Caco-2 (cell line): ENCODE results near the gene ZNF12. TPM values are rescaled to one million over a fixed set of nuclear protein-coding genes. Genes with fewer than 3 reads are reported as not detected.
A peak's percentile ranks its signal among the peaks of the same experiment; 100 is the strongest.
"Not testable (repeated sequence)": the region's sequence is repeated elsewhere in the genome, so short reads cannot be mapped to it uniquely, and the experiment has no call there.

ENCODE experiments used
- BruUV-seq: library from RNA; stranded (reverse); fragments of 400-500 nt; replicated peaks from 2 replicates; lab custom pipeline; 2021; lab: Mats Ljungman, UMichigan
- CTCF ChIA-PET: fragments of 300-600 bp; sonication (Branson Sonifier 250); formaldehyde crosslinking; loops from one replicate; lab custom pipeline; 2022; ENCODE audit warnings: antibody characterized with exemption; lab: Charles Lee
- POLR2A ChIA-PET: fragments of 300-600 bp; sonication (Branson Sonifier 250); formaldehyde crosslinking; loops from one replicate; lab custom pipeline; 2022; ENCODE audit warnings: antibody characterized with exemption; lab: Charles Lee
- DNase-seq, 2 experiments: peaks; one replicate each; pipeline versions ENCODE4 v3.0.0 to v3.0.0-alpha.2; 2020 to 2022
- H3K27me3 ChIP-seq: replicated peaks from 2 replicates; pipeline ENCODE4 v1.6.0; 2011; ENCODE audit warnings: low read length; ENCODE audit not compliant: control insufficient read depth, insufficient read depth
- H3K36me3 ChIP-seq: 2 replicates; pipeline ENCODE4 v1.5.1; 2011; ENCODE audit warnings: low read length; ENCODE audit not compliant: control insufficient read depth, insufficient read depth
- H3K4me1 ChIP-seq: fragments of 250-450 bp; sonication (Bioruptor Pico); 2 replicates; pipeline ENCODE4 v1.5.1; 2020; ENCODE audit warnings: mild to moderate bottlenecking
- H3K4me3 ChIP-seq: 2 replicates; pipeline ENCODE4 v1.5.1; 2011; ENCODE audit warnings: low read depth, mild to moderate bottlenecking, control low read depth, low read length
- H3K9me3 ChIP-seq: fragments of 250-450 bp; sonication (Bioruptor Pico); 2 replicates; pipeline ENCODE4 v1.5.1; 2020; ENCODE audit warnings: mild to moderate bottlenecking, moderate library complexity
- H3K27ac Mint-ChIP-seq: one replicate; pipeline ENCODE4 v1.8.0; 2022; ENCODE audit warnings: mixed read lengths; ENCODE audit not compliant: unreplicated experiment
- H3K27me3 Mint-ChIP-seq: one replicate; pipeline ENCODE4 v1.8.0; 2022; ENCODE audit warnings: mixed read lengths; ENCODE audit not compliant: insufficient read depth, unreplicated experiment
- H3K36me3 Mint-ChIP-seq: one replicate; pipeline ENCODE4 v1.8.0; 2022; ENCODE audit warnings: mild to moderate bottlenecking, mixed read lengths; ENCODE audit not compliant: insufficient read depth, unreplicated experiment
- H3K4me1 Mint-ChIP-seq: one replicate; pipeline ENCODE4 v1.8.0; 2022; ENCODE audit warnings: low read depth, mixed read lengths; ENCODE audit not compliant: unreplicated experiment
- H3K4me3 Mint-ChIP-seq: one replicate; pipeline ENCODE4 v1.8.0; 2022; ENCODE audit warnings: mild to moderate bottlenecking, moderate library complexity, mixed read lengths; ENCODE audit not compliant: unreplicated experiment
- H3K9me3 Mint-ChIP-seq: one replicate; pipeline ENCODE4 v1.8.0; 2022; ENCODE audit warnings: mixed read lengths; ENCODE audit not compliant: unreplicated experiment
- CTCF ChIP-seq, 2 experiments: fragments of 200-600 bp in 1 of 2; IDR thresholded peaks; 1 replicate in 1 of 2; 2 replicates in 1 of 2; pipeline versions ENCODE4 v1.5.1 to v1.8.0; 2011 to 2022; ENCODE audit warnings: antibody characterized with exemption in 1 of 2, control low read depth in 1 of 2, inconsistent platforms in 1 of 2, low read depth in 1 of 2, low read length in 1 of 2, mild to moderate bottlenecking in 1 of 2, moderate library complexity in 1 of 2; ENCODE audit not compliant: insufficient read depth in 1 of 2, severe bottlenecking in 1 of 2, unreplicated experiment in 1 of 2
- intact Hi-C: fragments of 100-400 bp; cut with micrococcal nuclease; formaldehyde crosslinking; loops from one replicate; pipeline ENCODE4 v1.10.0; 2022; ENCODE audit not compliant: unreplicated experiment
- total RNA-seq: library from RNA; stranded (reverse); gene quantifications from 2 replicates; pipeline ENCODE4 v1.2.3, GENCODE V29; 2022

ZNF12 gene
- total RNA-seq, 1 experiment from 2014 or later, result 30.4 TPM

- Mint-ChIP-seq H3K27ac (no peak overlapping the region), H3K9me3 (no peaks in the 10 kb centered on the region), H3K36me3 (no peaks in the 10 kb centered on the region), H3K4me3 (no peak overlapping the region), H3K4me1 (no peaks in the 10 kb centered on the region), H3K27me3 (peaks cover 16% of the 10 kb centered on the region)
- POLR2A ChIA-PET, result no interaction called here
- Histone ChIP-seq H3K27me3 (no peaks in the 10 kb centered on the region), H3K4me1 (no peaks in the 10 kb centered on the region), H3K4me3 (no peak overlapping the region), H3K9me3 (no peaks in the 10 kb centered on the region), H3K36me3 (no peaks in the 10 kb centered on the region)
- BruUV-seq, result no TSS peak
- no peak for TF ChIP-seq CTCF (IDR thresholded peaks at IDR 0.05; ENCODE audit: insufficient read depth in 1 of 2, low read depth in 1 of 2, low read length in 1 of 2, severe bottlenecking in 1 of 2, unreplicated experiment in 1 of 2)
- CTCF ChIA-PET, result no interaction called here
- DNase-seq, result no peak
- intact Hi-C loops, result no loop called here
Observed at GRCh38 chr7:6718124-6718523, 11.4 kb upstream of the ZNF12 start.

- H3K36me3 ChIP-seq, H3K27me3 ChIP-seq, H3K27ac Mint-ChIP-seq, POLR2A ChIA-PET, H3K4me3 ChIP-seq, DNase-seq, H3K4me3 Mint-ChIP-seq, H3K4me1 ChIP-seq, H3K36me3 Mint-ChIP-seq, H3K9me3 ChIP-seq, H3K9me3 Mint-ChIP-seq, BruUV-seq, intact Hi-C loops, CTCF ChIA-PET, H3K4me1 Mint-ChIP-seq: not testable (repeated sequence)
- peaks cover 13% of the 10 kb centered on the region for H3K27me3 Mint-ChIP-seq
Observed at GRCh38 chr7:6715898-6716297, 9.2 kb upstream of the ZNF12 start.

GRCh38 chr7:6714360-6714759, 7.6 kb upstream of the ZNF12 start:
- no TSS peak for BruUV-seq
- Histone ChIP-seq H3K9me3 (no peaks in the 10 kb centered on the region), H3K4me1 (no peaks in the 10 kb centered on the region), H3K27me3 (no peaks in the 10 kb centered on the region), H3K4me3 (no peak overlapping the region), H3K36me3 (no peaks in the 10 kb centered on the region)
- TF ChIP-seq CTCF (IDR thresholded peaks at IDR 0.05; ENCODE audit: insufficient read depth in 1 of 2, low read depth in 1 of 2, low read length in 1 of 2, severe bottlenecking in 1 of 2, unreplicated experiment in 1 of 2), result no peak
- ChIA-PET POLR2A (no interaction called here), CTCF (no interaction called here)
- Mint-ChIP-seq H3K4me3 (no peak overlapping the region), H3K9me3 (no peaks in the 10 kb centered on the region), H3K4me1 (no peaks in the 10 kb centered on the region), H3K27ac (no peak overlapping the region), H3K36me3 (no peaks in the 10 kb centered on the region), H3K27me3 (peaks cover 11% of the 10 kb centered on the region)
- DNase-seq, result no peak
- intact Hi-C loops, result no loop called here

GRCh38 chr7:6709808-6710207, 3.1 kb upstream of the ZNF12 start:
- H3K4me1 ChIP-seq, result no peaks in the 10 kb centered on the region
- H3K4me3 Mint-ChIP-seq, result no peak overlapping the region
- peaks cover 6% of the 10 kb centered on the region; the same call in 1 of the 2 replicates for H3K9me3 ChIP-seq
- peak in 1 of 2 experiments; percentile 25 for DNase-seq
- BruUV-seq, result no TSS peak
- H3K36me3 Mint-ChIP-seq, result peaks cover 17% of the 10 kb centered on the region
- H3K36me3 ChIP-seq, result no peaks in the 10 kb centered on the region
- no peak for TF ChIP-seq CTCF (IDR thresholded peaks at IDR 0.05; ENCODE audit: insufficient read depth in 1 of 2, low read depth in 1 of 2, low read length in 1 of 2, severe bottlenecking in 1 of 2, unreplicated experiment in 1 of 2)
- no peaks in the 10 kb centered on the region for H3K27me3 Mint-ChIP-seq
- H3K4me1 Mint-ChIP-seq, result no peaks in the 10 kb centered on the region
- POLR2A ChIA-PET, result no interaction called here
- no peak overlapping the region for H3K27ac Mint-ChIP-seq
- H3K9me3 Mint-ChIP-seq, result no peaks in the 10 kb centered on the region
- intact Hi-C loops, result no loop called here
- no peak overlapping the region for H3K4me3 ChIP-seq
- H3K27me3 ChIP-seq, result no peaks in the 10 kb centered on the region
- CTCF ChIA-PET, result no interaction called here
